Inferior parietal cortex (tissue), 1 donor: Measurements from ENCODE around the gene GNA12.

Experiments used
- DNase-seq: peaks from one replicate; pipeline ENCODE4 v3.0.0-alpha.2; 2016; ENCODE audit errors: extremely low spot score

GNA12 gene

GRCh38 chr7:2844153-2845033 lies at the start of gene GNA12:
Gene GNA12 (minus strand): TSS chr7:2844308. CDS start chr7:2844161, 147 bp downstream.
- DNase-seq, result peak; percentile 99

GRCh38 chr7:2893411-2893861 lies 49.3 kb upstream of the GNA12 start:
- no peak for DNase-seq

- DNase-seq, result no peak
Observed at GRCh38 chr7:2892549-2892948, 48.4 kb upstream of the GNA12 start.

GRCh38 chr7:2887816-2888215 lies 43.7 kb upstream of the GNA12 start:
- no peak for DNase-seq

GRCh38 chr7:2886900-2887299 lies 42.8 kb upstream of the GNA12 start:
- DNase-seq, result peak; percentile 68

GRCh38 chr7:2886391-2886790 lies 42.3 kb upstream of the GNA12 start:
- no peak for DNase-seq

GRCh38 chr7:2884161-2884560 lies 40.1 kb upstream of the GNA12 start:
- DNase-seq, result no peak

- DNase-seq, result no peak
Observed at GRCh38 chr7:2883101-2883500, 39.0 kb upstream of the GNA12 start.

- no peak for DNase-seq
Observed at GRCh38 chr7:2882111-2882510, 38.0 kb upstream of the GNA12 start.

GRCh38 chr7:2880874-2881533 lies 36.9 kb upstream of the GNA12 start:
- no peak for DNase-seq

GRCh38 chr7:2880051-2880450 lies 35.9 kb upstream of the GNA12 start:
- no peak for DNase-seq

GRCh38 chr7:2879354-2879753 lies 35.2 kb upstream of the GNA12 start:
- DNase-seq, result no peak

- DNase-seq, result no peak
Observed at GRCh38 chr7:2878306-2878705, 34.2 kb upstream of the GNA12 start.

GRCh38 chr7:2876031-2876731 lies 32.1 kb upstream of the GNA12 start:
- DNase-seq, result no peak

- DNase-seq, result peak; percentile 54
Observed at GRCh38 chr7:2873686-2874551, 29.8 kb upstream of the GNA12 start.

- DNase-seq, result no peak
Observed at GRCh38 chr7:2873146-2873545, 29.0 kb upstream of the GNA12 start.

- peak; percentile 23 for DNase-seq
Observed at GRCh38 chr7:2872296-2872874, 28.3 kb upstream of the GNA12 start.

- DNase-seq, result no peak
Observed at GRCh38 chr7:2870471-2870931, 26.4 kb upstream of the GNA12 start.

GRCh38 chr7:2869981-2870380 lies 25.9 kb upstream of the GNA12 start:
- no peak for DNase-seq

- DNase-seq, result no peak
Observed at GRCh38 chr7:2866601-2867000, 22.5 kb upstream of the GNA12 start.
